IPS DF 19.7 (cell line): ENCODE results near the gene MCOLN3.

Experiments used
- DNase-seq: peaks from one replicate; pipeline ENCODE4 v3.0.0-alpha.2; 2013; ENCODE audit warnings: low read depth, low spot score

Gene MCOLN3, protein sequence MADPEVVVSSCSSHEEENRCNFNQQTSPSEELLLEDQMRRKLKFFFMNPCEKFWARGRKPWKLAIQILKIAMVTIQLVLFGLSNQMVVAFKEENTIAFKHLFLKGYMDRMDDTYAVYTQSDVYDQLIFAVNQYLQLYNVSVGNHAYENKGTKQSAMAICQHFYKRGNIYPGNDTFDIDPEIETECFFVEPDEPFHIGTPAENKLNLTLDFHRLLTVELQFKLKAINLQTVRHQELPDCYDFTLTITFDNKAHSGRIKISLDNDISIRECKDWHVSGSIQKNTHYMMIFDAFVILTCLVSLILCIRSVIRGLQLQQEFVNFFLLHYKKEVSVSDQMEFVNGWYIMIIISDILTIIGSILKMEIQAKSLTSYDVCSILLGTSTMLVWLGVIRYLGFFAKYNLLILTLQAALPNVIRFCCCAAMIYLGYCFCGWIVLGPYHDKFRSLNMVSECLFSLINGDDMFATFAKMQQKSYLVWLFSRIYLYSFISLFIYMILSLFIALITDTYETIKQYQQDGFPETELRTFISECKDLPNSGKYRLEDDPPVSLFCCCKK

DNA sequence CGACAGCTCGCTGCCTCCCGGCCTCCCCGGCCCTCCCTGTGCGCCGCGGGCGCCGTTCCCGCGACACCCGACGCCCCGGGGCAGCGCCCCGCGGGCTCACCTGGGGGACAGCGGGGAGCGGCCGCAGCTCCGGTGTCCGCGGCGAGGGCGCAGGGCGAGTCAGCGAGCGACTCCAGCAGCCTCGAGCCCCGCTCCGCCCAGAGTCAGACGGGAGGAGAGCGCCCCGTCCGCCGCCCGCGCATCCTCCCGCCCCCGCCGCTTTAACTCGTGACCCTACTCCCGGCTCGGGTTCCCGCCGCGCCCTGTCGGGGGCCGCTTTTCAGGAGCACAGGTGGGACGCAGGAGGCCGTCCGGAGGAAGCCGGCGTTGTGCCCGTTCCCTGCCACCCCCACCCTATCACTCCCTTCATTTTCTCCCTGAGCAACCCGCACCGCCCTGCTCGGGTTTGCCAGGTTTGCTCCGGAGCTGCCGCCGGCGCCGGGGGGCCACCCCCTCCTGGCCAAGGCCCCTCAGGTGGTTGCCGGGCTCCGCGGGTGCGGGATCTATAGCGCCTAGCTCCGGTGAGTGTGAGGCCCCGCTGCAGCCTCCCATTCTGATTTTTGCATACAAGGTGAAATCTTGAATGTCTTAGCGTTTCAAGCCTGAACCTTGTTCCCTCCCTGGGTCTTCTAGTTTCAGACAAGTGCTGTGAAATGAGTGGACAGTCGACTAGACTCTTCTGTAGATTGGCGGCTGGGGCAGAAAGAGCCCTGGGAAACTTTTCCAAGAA, at the start of gene MCOLN3:
Gene MCOLN3 (minus strand): TSS at position 205 of the 769 bp plus-strand sequence. CDS start 3,140 bp downstream, outside the sequence.
- no peak for DNase-seq

DNA sequence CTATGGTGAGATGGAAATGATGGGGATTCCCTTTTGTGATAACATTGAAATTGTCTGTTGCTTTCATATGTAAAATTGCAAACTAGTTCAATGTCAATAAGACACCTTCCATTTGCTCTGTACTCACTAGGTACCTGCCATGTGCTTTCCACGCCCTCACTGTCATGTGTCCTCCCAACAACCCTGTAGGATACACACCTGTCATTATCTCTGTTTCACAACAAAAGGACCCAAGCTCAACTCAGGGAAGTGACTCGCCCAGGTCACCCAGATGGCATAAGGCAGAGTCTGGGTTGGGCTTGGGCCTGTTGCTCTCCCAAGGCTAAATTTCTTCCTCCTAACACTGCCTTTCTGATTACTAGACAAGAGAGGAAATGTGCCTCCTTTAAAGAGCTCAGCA, 45.3 kb upstream of the MCOLN3 start:
- DNase-seq, result no peak

DNA sequence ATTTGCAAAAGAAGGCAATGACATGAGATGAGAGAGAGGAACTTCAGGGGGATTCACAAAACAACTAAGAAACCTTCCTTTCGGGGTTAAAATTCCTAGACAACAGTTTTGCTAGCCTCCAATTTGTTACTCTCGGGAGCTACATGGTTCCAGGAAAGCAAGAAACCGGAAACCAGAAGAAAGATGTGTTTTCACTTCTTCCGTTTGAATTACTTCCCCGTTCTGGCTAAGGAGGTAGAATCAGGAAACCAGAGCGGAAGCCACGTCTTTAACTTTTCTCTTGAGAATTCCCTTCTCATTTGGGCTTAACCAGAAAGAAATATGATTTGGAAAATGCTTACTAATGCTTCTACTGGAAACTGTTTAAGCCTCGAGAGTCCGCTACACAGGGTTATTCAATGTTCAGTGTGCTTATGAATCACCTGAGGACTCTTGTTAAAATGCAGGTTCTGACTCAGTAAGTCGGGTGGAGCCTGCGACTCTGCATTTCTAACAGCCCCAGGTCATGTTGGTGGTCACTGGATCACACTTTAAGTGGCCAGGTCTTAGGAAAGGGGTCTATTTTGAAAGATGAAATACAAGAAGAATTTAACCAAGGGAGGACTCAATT, 43.5 kb upstream of the MCOLN3 start:
- DNase-seq, result no peak

DNA sequence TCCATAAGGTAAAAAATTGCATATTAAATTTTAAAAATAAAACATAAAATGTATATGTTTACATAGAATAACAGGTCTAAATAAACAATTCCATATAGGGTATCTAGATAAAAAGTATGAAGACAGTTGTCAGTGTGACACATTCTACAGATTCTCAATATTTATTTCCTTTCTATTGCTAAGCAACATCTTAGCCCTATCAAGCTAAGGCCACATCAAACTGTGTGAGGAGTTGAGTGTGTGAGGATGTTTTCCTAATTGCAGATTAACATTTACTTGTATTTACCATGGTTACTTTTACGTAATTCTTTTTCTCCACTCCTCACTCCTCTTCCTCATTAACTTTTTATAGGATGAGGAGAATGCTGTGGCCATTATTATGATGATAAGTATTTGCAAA, 41.9 kb upstream of the MCOLN3 start:
- DNase-seq, result no peak

GRCh38 chr1:85089203-85089602, 40.9 kb upstream of the MCOLN3 start:
- DNase-seq, result no peak

DNA sequence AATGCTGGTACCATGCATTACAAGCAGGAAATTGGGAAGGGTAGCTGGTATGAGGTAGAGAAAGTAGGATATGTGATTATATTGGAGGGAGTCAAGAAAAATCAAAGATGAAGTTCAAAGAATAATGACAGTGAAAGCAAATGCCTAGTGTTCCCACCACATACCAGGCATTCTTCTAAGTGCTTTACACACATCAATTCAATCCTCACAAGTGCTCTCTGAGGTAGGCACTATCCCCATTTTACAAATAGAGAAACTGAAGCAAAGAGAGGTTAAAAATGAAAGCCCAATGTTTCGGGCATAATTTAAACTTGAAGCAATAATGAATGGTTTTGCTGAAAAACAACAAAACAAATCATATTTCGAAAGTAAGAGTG, 40.1 kb upstream of the MCOLN3 start:
- DNase-seq, result no peak

DNA sequence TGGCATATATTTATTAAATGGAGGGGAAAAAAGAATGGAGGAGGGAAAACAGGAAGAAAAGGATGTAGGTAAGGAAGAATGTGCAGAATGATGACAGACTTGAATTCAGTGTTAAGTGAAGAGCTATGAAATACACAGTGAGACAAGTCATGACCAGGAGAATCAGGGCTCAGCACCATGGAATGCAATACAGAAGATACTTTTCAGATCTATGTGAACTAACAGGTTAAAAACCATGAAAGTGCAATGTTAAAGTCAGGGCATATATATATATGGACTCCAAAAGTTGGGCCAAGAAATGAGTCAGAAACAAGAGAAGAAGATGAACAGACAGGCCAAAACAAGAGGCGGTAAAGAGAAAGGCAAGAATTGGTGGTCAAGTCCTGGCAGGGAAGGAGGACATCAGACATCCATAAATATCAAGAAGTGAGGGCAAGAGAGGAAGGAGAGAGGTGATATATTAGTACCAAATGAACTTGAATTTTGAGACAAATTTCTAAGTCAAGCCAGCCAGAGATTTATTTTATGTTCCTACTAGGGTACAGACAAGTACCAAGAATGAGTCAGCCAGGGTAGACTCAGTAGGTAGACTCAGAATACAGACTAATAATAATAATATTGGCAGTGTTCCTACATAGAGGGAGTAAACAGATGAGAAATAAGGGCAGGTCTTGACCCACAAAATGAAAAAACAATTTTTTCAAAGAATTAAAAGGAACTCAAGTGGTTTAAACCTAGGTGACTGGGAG, 39.5 kb upstream of the MCOLN3 start:
- no peak for DNase-seq

DNA sequence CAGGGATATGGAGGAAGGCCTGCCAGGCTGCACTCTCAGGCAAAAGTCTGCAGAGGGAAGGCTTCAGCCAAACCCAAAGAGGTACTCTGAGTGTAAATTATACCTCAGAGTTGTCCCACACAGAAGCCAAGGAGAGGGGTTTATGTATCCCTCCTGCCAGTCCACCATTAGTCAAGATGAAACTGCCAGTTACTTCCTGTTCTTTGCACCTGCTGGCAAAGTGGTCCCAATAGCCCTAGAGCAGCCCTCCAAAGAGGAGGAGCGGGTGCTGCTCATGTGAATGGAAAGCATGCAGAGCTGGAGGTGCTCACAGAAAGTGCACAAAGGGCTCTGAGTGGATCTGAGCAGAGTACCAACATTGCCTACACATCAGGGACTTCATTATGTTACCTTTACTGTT, 37.1 kb upstream of the MCOLN3 start:
- no peak for DNase-seq

- DNase-seq, result no peak
Observed at GRCh38 chr1:85078903-85079302, 30.6 kb upstream of the MCOLN3 start.

DNA sequence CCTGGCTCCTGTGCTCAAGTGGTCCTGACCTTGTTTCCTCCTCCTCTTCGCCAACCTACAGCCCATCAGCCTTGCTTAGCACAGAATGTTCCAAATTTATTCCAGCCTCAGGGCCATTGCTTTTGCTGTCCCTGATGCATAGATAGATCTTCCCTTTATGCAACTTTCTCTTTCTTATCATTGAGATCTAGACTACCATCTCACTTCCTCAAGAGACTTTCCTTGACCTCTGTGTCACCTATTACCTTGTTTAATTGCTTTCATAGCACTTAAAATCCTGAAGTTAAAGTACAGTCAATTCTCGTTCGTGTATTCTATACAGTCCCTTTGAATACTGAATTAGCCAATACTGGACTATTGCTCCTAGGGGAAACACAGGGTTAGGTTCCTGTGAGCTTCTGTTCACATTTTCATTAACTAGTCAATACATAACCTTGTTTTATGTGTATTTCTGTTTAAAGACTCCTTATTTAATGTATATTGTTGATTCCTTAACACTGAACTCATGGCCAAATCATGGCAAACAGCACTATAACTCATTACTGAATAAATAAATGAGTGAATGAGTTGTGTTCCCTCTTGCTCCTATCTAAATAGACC, 26.2 kb upstream of the MCOLN3 start:
- DNase-seq, result no peak

GRCh38 chr1:85070972-85071492, 22.7 kb upstream of the MCOLN3 start:
- no peak for DNase-seq

DNA sequence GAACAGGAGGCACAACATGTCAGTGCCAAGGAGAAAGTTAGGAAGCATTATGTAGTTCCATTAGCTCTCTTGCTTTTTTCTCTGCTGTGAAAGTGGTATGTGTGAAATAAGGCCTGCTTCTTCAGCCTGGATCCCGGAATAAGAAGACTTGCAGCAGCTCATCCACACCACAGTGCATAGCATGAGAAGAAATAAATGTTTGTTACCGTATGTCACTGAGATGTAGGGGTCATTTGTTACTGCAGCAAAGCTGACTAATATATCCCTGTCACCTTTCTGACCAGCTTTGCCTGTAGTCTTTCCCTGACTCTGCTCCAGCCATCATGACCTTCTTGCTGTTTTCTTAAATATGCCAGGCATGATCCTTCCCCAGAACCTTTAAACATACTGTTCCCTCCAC, 20.5 kb upstream of the MCOLN3 start:
- DNase-seq, result no peak

DNA sequence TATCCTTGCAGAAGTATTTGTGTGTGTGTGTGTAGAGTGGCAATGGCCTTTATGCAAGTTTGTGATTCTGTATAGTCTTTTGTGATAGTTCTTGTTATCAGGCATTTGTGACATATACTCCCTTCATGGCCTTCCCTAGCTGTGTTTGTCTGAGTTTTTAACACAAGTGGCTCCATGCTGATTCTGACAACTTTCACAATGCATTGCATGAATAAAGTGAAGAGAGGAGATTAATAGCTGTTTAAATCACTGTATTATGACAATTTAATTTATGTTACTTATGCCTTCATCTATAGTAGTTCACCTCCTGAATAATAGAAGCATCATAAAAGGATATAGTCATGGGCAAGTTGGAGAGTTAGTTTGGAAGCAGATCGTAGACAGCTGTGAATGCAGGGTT, 17.2 kb upstream of the MCOLN3 start:
- DNase-seq, result no peak

DNA sequence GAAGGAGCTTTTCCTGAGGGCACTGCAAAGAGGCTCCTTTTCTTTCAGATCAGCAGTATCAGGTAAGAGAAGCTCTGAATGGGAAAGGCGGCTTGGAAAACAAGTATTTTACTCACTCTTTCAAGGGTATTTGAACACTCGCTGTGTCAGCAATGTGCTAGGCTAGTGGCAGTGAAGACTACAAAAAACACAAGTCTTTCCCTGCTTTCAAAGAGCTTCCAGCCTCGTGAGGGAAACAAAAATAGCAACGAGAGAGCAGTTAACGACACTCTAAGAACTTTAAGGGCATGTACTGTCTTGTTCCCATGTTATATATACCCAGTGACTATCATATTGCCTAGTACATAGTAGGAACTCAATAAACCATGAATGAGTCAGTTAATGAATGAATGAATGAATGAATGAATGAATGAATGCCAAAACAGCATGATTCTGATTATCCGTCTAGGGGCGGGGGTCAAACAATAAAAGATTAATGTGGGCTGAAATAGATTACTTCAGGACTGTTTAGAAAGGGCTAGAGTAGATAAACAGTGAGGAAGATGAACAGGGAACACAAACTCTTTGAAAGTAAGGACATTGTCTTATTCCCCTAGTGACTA, 14.2 kb upstream of the MCOLN3 start:
- DNase-seq, result no peak

GRCh38 chr1:85061711-85062424, 13.6 kb upstream of the MCOLN3 start:
- DNase-seq, result peak; percentile 97

GRCh38 chr1:85060038-85060437, 11.7 kb upstream of the MCOLN3 start:
- DNase-seq, result no peak

GRCh38 chr1:85059563-85059962, 11.3 kb upstream of the MCOLN3 start:
- DNase-seq, result no peak

DNA sequence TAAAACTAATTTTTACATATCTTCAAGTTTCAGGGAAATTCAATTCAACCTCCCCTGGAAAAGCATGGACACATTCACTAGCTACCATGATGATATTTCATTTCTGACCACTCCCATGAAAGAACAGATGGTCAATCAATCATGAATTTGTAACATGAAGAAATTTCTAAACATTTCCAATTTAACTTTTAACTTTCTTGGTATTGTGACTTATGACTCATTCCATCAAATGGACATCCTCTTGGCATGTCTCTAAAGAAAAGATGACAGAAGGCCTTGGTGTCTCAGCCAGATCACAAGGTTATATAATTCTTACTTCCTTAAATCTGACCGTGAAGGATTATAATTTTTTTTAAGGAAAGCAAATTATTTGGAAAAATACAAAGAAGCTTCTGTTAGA, 10.5 kb upstream of the MCOLN3 start:
- DNase-seq, result no peak

DNA sequence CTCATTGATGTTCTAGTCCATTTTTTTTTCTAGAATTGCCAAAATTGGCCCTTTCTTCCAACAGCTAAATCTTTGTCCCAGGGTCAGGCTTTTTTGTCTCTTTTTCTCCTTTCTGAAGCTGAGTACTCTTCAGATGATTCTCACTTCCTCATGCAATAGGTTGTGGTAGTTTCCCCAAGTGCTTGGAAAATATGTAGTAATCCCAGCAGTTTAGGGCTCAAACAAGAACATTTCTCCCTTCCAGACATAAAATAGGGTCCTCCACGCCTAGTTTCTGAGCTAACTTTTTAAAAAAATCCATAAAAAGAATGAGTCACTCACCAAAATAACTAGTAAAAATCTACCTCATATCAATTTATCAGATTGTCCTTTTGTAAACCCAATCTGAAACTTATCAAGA, 10.0 kb upstream of the MCOLN3 start:
- no peak for DNase-seq

GRCh38 chr1:85054664-85055063, 6.4 kb upstream of the MCOLN3 start:
- DNase-seq, result no peak
